ACHN (cell line): ENCODE measurements around the gene ZNF700.
"Not testable (repeated sequence)": the region's sequence is repeated elsewhere in the genome, so short reads cannot be mapped to it uniquely, and the experiment has no call there.

ENCODE experiments used
- DNase-seq: peaks from one replicate; pipeline ENCODE4 v3.0.0-alpha.2; 2015
- in situ Hi-C: cut with HindIII; loops from 2 replicates; pipeline ENCODE4 v1.10.0; 2017; ENCODE audit warnings: low sequenced_read_pairs, low pct_ligation_motif_present, low pct_unique_long_range_greater_than_20kb

Gene ZNF700

GRCh38 chr19:11931051-11931450, 6.1 kb downstream of the ZNF700 start:
- in situ Hi-C loops, result no loop called here

GRCh38 chr19:11931513-11931912, 6.6 kb downstream of the ZNF700 start:
- in situ Hi-C loops, result no loop called here
- no peak for DNase-seq

More at GRCh38 chr19:11931051-11931450, 6.1 kb downstream of the ZNF700 start:
- DNase-seq, result no peak

GRCh38 chr19:11935829-11936228, 10.9 kb downstream of the ZNF700 start:
- DNase-seq, in situ Hi-C loops: not testable (repeated sequence)

GRCh38 chr19:11938383-11938782, 13.5 kb downstream of the ZNF700 start:
- in situ Hi-C loops, result not testable (repeated sequence)

GRCh38 chr19:11941361-11941887, 16.5 kb downstream of the ZNF700 start:
- in situ Hi-C loops, DNase-seq: not testable (repeated sequence)

More at GRCh38 chr19:11938383-11938782, 13.5 kb downstream of the ZNF700 start:
- not testable (repeated sequence) for DNase-seq

- in situ Hi-C loops, result no loop called here
- no peak for DNase-seq
These were observed 17.3 kb downstream of the ZNF700 start for GRCh38 chr19:11942008-11942842.

- DNase-seq, result no peak
- in situ Hi-C loops, result no loop called here
These were observed 17.9 kb downstream of the ZNF700 start for GRCh38 chr19:11942843-11943108.

- no peak for DNase-seq
- in situ Hi-C loops, result no loop called here
These were observed 19.7 kb downstream of the ZNF700 start for GRCh38 chr19:11944656-11945055.

- in situ Hi-C loops, result no loop called here
- DNase-seq, result no peak
These were observed 23.7 kb downstream of the ZNF700 start for GRCh38 chr19:11948646-11949045.

- in situ Hi-C loops, result no loop called here
- peak; percentile 10 for DNase-seq
These were observed 24.3 kb downstream of the ZNF700 start for GRCh38 chr19:11949201-11949600.

- DNase-seq, in situ Hi-C loops: not testable (repeated sequence)
These were observed 24.7 kb downstream of the ZNF700 start for GRCh38 chr19:11949614-11950080.

GRCh38 chr19:11950312-11950711, 25.4 kb downstream of the ZNF700 start:
- in situ Hi-C loops, result no loop called here
- DNase-seq, result no peak

GRCh38 chr19:11963566-11964355, 38.9 kb downstream of the ZNF700 start:
- DNase-seq, result no peak
- in situ Hi-C loops, result no loop called here

- in situ Hi-C loops, result no loop called here
- no peak for DNase-seq
These were observed 39.6 kb downstream of the ZNF700 start for GRCh38 chr19:11964496-11964857.

GRCh38 chr19:11964858-11965645, 40.1 kb downstream of the ZNF700 start, which contains the start of gene ZNF763:
Gene ZNF763 (plus strand): TSS chr19:11965040. CDS start chr19:11965209, 169 bp downstream.
- DNase-seq, result no peak
- in situ Hi-C loops, result no loop called here

- in situ Hi-C loops, result no loop called here
- no peak for DNase-seq
These were observed 45.3 kb downstream of the ZNF700 start for GRCh38 chr19:11970174-11970573.

- in situ Hi-C loops, result no loop called here
- DNase-seq, result no peak
These were observed 46.1 kb downstream of the ZNF700 start for GRCh38 chr19:11971041-11971440.

GRCh38 chr19:11973019-11973810, 48.3 kb downstream of the ZNF700 start:
- no peak for DNase-seq
- in situ Hi-C loops, result no loop called here
